Panc1 (cell line): Measurements from ENCODE around the gene IP6K1. TPM values are rescaled to one million over a fixed set of nuclear protein-coding genes. Genes with fewer than 3 reads are reported as not detected.
"Not testable (repeated sequence)": the region's sequence is repeated elsewhere in the genome, so short reads cannot be mapped to it uniquely, and the experiment has no call there.

ENCODE experiments used
- ATAC-seq: fragments of 200-7000 bp; cut with Tn5 transposase; 2 replicates; pipeline ENCODE4 v1.9.1; 2020; ENCODE audit warnings: mild to moderate bottlenecking, moderate library complexity
- BruUV-seq: library from RNA; stranded (reverse); fragments of 400-500 nt; replicated peaks from 2 replicates; lab custom pipeline; 2021; lab: Mats Ljungman, UMichigan
- CTCF ChIA-PET: fragments of 300-600 bp; sonication (Branson Sonifier 250); formaldehyde crosslinking; loops from one replicate; lab custom pipeline; 2022; ENCODE audit warnings: antibody characterized with exemption; lab: Charles Lee
- POLR2A ChIA-PET: fragments of 300-600 bp; sonication (Branson Sonifier 250); formaldehyde crosslinking; loops from one replicate; lab custom pipeline; 2022; ENCODE audit warnings: antibody characterized with exemption; lab: Charles Lee
- DNase-seq: peaks from one replicate; pipeline ENCODE4 v3.0.0-alpha.2; 2010; ENCODE audit warnings: low read depth, low spot score
- H3K27ac ChIP-seq: 2 replicates; pipeline ENCODE4 v1.5.1; 2011; ENCODE audit warnings: mild to moderate bottlenecking, low read length, inconsistent platforms
- H3K27me3 ChIP-seq: fragments of 200-500 bp; sonication (Bioruptor generic); 2 replicates; pipeline ENCODE4 v1.6.0; 2014; ENCODE audit warnings: low read length, inconsistent platforms; ENCODE audit not compliant: control insufficient read depth, insufficient read depth
- H3K36me3 ChIP-seq: fragments of 200-500 bp; sonication (Bioruptor generic); 2 replicates; pipeline ENCODE4 v1.5.1; 2014; ENCODE audit warnings: inconsistent platforms, mild to moderate bottlenecking, low read length, moderate library complexity; ENCODE audit not compliant: control insufficient read depth, insufficient read depth
- H3K4me1 ChIP-seq: 2 replicates; pipeline ENCODE4 v1.5.1; 2011; ENCODE audit warnings: inconsistent platforms, mild to moderate bottlenecking, low read length, moderate library complexity; ENCODE audit not compliant: control insufficient read depth, insufficient read depth
- H3K4me3 ChIP-seq, 2 experiments: 2 replicates each; pipeline ENCODE4 v1.5.1; 2011 to 2012; ENCODE audit warnings: low read depth in 2 of 2, low read length in 2 of 2, mild to moderate bottlenecking in 2 of 2, inconsistent platforms in 1 of 2, moderate library complexity in 1 of 2
- H3K9me3 ChIP-seq: fragments of 200-500 bp; sonication (Bioruptor generic); 2 replicates; pipeline ENCODE4 v1.5.1; 2014; ENCODE audit warnings: low read depth, mild to moderate bottlenecking, inconsistent platforms, low read length, moderate library complexity; ENCODE audit not compliant: control insufficient read depth, insufficient read depth
- CTCF ChIP-seq: fragments of 450-650 bp; IDR thresholded peaks from 2 replicates; pipeline ENCODE4 v1.5.1; 2017; ENCODE audit warnings: mild to moderate bottlenecking
- POLR2AphosphoS5 ChIP-seq: IDR thresholded peaks from 2 replicates; pipeline ENCODE4 v1.6.1; 2012; ENCODE audit warnings: mild to moderate bottlenecking, low read depth, low read length, moderate library complexity
- REST ChIP-seq, 2 experiments: IDR thresholded peaks; 2 replicates each; pipeline ENCODE4 v1.6.1; 2011 to 2012; ENCODE audit warnings: low read depth in 2 of 2, control low read depth in 1 of 2, low read length in 1 of 2, mild to moderate bottlenecking in 1 of 2, moderate library complexity in 1 of 2; ENCODE audit not compliant: insufficient read depth in 1 of 2
- SIN3A ChIP-seq: IDR thresholded peaks from 2 replicates; pipeline ENCODE4 v1.6.1; 2012; ENCODE audit warnings: low read depth, mild to moderate bottlenecking, low read length, moderate library complexity, borderline replicate concordance; ENCODE audit not compliant: insufficient read depth
- TCF7L2 ChIP-seq: IDR thresholded peaks from 2 replicates; pipeline ENCODE4 v1.6.1; 2011; ENCODE audit warnings: mild to moderate bottlenecking, low read depth, low read length, inconsistent platforms
- in situ Hi-C: cut with HindIII; loops from 2 replicates; pipeline ENCODE4 v1.10.0; 2016; ENCODE audit warnings: low sequenced_read_pairs, low pct_unique_long_range_greater_than_20kb
- intact Hi-C: fragments of 100-400 bp; cut with micrococcal nuclease; formaldehyde crosslinking; loops from one replicate; pipeline ENCODE4 v1.10.0; 2022; ENCODE audit not compliant: unreplicated experiment
- total RNA-seq: library from RNA; stranded (reverse); gene quantifications from one replicate; pipeline ENCODE4 v1.2.1, GENCODE V29; 2021; ENCODE audit not compliant: unreplicated experiment

Gene IP6K1
- total RNA-seq, 1 experiment from 2014 or later, result 39.8 TPM

- no TSS peak for BruUV-seq
- POLR2A ChIA-PET, result no interaction called here
- no peaks in the 10 kb centered on the region for H3K36me3 ChIP-seq
- H3K27me3 ChIP-seq, result no peaks in the 10 kb centered on the region
- no peak overlapping the region for H3K27ac ChIP-seq
- H3K4me1 ChIP-seq, result no peaks in the 10 kb centered on the region
- H3K9me3 ChIP-seq, result no peaks in the 10 kb centered on the region
- CTCF ChIA-PET, result interaction anchor here (0.7 kb wide), 1 partner anchor 83 kb away, joined by 7 read pairs; no protein-coding TSS in a partner anchor
- no peak for ATAC-seq
- H3K4me3 ChIP-seq, result no peak overlapping the region
- DNase-seq, result no peak
- in situ Hi-C loops, result no loop called here
- TF ChIP-seq CTCF (no peak), SIN3A (no peak), TCF7L2 (no peak), REST (IDR thresholded peaks at IDR 0.05; ENCODE audit: insufficient read depth in 1 of 2, low read depth in 2 of 2, low read length in 1 of 2) (no peak), POLR2AphosphoS5 (no peak)
- intact Hi-C loops, result no loop called here
Measured at GRCh38 chr3:49826016-49826415, 39.7 kb upstream of the IP6K1 start.

GRCh38 chr3:49823131-49823530 is 36.8 kb upstream of the IP6K1 start:
- H3K36me3 ChIP-seq, in situ Hi-C loops, H3K27me3 ChIP-seq, H3K4me1 ChIP-seq, ATAC-seq, H3K27ac ChIP-seq, intact Hi-C loops, H3K4me3 ChIP-seq, POLR2A ChIA-PET, DNase-seq, H3K9me3 ChIP-seq, BruUV-seq: not testable (repeated sequence)
- CTCF ChIA-PET, result interaction anchor here (0.7 kb wide), 1 partner anchor 14 kb away, joined by 6 read pairs; no protein-coding TSS in a partner anchor

GRCh38 chr3:49813497-49814174 is 27.3 kb upstream of the IP6K1 start, which contains the start of gene UBA7:
Gene UBA7, minus strand, starts transcription at chr3:49813953. Its CDS starts 166 bp downstream, at chr3:49813787.
- ATAC-seq, result peak; percentile 86
- Histone ChIP-seq H3K27ac (peak within 1 kb of the TSS; percentile 51), H3K4me3 (peak within 1 kb of the TSS; percentile 13 to 37), H3K27me3 (no peaks in the 10 kb centered on the region), H3K36me3 (no peaks in the 10 kb centered on the region), H3K9me3 (no peaks in the 10 kb centered on the region), H3K4me1 (no peaks in the 10 kb centered on the region)
- no TSS peak for BruUV-seq
- TF ChIP-seq TCF7L2 (no peak), CTCF (no peak), REST (IDR thresholded peaks at IDR 0.05; ENCODE audit: insufficient read depth in 1 of 2, low read depth in 2 of 2, low read length in 1 of 2) (no peak), POLR2AphosphoS5 (no peak), SIN3A (no peak)
- in situ Hi-C loops (no loop called here), intact Hi-C loops (no loop called here)
- DNase-seq, result no peak
- POLR2A ChIA-PET, result no interaction called here
- CTCF ChIA-PET, result interaction anchor here (1.2 kb wide), 1 partner anchor 28 kb away, joined by 3 read pairs; no protein-coding TSS in a partner anchor
